GM06990 (cell line): ENCODE results near the gene NMS.

Experiments
- DNase-seq: peaks from one replicate; pipeline ENCODE4 v3.0.0-alpha.2; 2011; ENCODE audit not compliant: insufficient read length; ENCODE audit errors: extremely low read depth
- H3K27me3 ChIP-seq: replicated peaks from 2 replicates; pipeline ENCODE4 v1.6.0; 2011; ENCODE audit warnings: low read length; ENCODE audit not compliant: control insufficient read depth, insufficient read depth
- H3K36me3 ChIP-seq: 2 replicates; pipeline ENCODE4 v1.5.1; 2011; ENCODE audit warnings: low read length; ENCODE audit not compliant: control insufficient read depth, insufficient read depth
- H3K4me3 ChIP-seq: replicated peaks from 2 replicates; pipeline ENCODE4 v1.5.1; 2011; ENCODE audit warnings: low read depth, mild to moderate bottlenecking, control low read depth, low read length
- TF ChIP-seq, protein P1 (sequence below): IDR thresholded peaks from 2 replicates; pipeline ENCODE4 v1.5.1; 2011; ENCODE audit warnings: low read length, control low read depth, mild to moderate bottlenecking, inconsistent platforms; ENCODE audit not compliant: insufficient read depth, poor library complexity, severe bottlenecking

The NMS gene

DNA sequence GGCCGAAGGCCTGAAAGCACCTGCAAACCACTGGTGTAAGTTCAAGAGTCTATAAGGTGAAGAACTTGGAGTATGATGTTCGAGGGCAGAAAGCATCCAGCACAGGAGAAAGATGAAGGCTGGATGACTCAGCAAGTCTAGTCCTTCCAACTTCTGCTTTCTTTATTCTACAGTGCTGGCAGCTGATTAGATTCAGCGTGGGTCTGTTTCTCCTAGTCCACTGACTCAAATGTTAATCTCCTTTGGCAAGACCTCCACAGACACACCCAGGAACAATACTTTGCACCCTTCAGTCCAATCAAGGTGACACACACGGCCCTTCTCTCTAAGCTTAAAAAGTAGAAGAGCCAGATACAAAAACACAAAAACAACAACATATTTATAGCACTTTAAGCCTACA lies 43.4 kb downstream of the NMS start:
- DNase-seq = no peak
- no peak overlapping the region for H3K4me3 ChIP-seq

DNA sequence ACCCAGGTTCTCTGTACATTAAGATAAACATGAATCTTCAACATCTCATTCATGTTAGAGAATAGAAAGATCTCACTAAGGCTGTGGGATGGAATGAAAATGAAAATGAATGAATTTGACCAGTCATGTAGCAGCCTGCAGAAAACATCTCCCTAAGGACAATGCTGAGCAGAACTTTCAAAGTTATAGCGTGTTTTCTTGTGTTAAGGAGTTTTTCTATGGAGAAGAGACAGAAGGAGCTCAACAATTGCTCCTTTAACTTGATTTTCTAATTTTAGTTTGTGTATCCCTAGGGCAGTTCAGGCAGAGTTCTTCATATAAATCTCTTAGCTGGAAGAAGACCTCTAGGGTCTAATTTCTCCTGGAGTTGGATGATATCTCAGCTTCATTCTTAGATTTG lies 47.3 kb downstream of the NMS start:
- H3K36me3 ChIP-seq = no peaks in the 10 kb centered on the region
- H3K4me3 ChIP-seq = no peak overlapping the region
- DNase-seq = no peak
- TF ChIP-seq, protein P1, sequence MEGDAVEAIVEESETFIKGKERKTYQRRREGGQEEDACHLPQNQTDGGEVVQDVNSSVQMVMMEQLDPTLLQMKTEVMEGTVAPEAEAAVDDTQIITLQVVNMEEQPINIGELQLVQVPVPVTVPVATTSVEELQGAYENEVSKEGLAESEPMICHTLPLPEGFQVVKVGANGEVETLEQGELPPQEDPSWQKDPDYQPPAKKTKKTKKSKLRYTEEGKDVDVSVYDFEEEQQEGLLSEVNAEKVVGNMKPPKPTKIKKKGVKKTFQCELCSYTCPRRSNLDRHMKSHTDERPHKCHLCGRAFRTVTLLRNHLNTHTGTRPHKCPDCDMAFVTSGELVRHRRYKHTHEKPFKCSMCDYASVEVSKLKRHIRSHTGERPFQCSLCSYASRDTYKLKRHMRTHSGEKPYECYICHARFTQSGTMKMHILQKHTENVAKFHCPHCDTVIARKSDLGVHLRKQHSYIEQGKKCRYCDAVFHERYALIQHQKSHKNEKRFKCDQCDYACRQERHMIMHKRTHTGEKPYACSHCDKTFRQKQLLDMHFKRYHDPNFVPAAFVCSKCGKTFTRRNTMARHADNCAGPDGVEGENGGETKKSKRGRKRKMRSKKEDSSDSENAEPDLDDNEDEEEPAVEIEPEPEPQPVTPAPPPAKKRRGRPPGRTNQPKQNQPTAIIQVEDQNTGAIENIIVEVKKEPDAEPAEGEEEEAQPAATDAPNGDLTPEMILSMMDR = no peak
- no peaks in the 10 kb centered on the region for H3K27me3 ChIP-seq

More for the DNA sequence above, 43.4 kb downstream of the NMS start:
- Histone ChIP-seq H3K36me3 (no peaks in the 10 kb centered on the region), H3K27me3 (no peaks in the 10 kb centered on the region)
- TF ChIP-seq, protein P1 = no peak

DNA sequence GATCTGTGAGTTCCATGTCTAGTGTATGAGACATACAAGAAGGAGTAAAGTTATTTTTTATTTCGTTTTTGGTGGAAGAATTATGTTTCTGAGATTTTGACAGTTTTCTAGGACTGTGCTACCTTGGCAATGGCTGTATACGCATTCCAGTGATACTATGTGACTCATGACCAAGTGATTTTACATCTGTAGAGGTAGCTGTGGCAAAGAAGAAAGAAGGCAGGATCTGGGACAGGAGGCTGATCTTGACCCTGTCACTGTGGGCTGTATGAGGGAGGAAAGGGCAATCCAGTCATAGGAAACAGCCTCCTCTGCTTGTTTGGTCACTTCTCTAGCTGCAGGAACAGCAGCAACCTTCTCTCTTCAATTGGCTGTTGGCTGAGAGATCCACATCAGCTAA lies 48.5 kb downstream of the NMS start:
- DNase-seq = no peak
- Histone ChIP-seq H3K27me3 (no peaks in the 10 kb centered on the region), H3K4me3 (no peak overlapping the region), H3K36me3 (no peaks in the 10 kb centered on the region)
- TF ChIP-seq, protein P1 = no peak

DNA sequence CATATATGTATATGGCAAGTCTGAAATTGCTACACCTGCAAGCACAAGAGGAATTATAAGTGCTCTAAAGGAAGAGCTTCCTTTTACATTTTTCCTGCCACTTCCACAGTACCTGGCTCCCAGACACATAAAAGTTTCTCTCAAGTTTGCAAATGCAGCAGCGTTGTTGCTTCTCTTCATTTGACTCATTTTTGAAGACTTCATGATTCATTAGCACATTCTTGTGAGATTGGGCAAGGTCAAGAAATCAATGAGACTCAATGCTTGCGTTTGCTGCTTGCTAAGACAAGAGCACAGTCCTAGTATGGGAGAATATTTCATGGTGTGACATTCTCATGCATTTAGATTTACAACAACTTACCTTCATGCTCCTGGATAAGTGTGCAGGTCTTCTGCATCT lies 49.9 kb downstream of the NMS start:
- DNase-seq = no peak
- H3K4me3 ChIP-seq = no peak overlapping the region
- no peaks in the 10 kb centered on the region for H3K27me3 ChIP-seq
- TF ChIP-seq, protein P1 = no peak
- H3K36me3 ChIP-seq = no peaks in the 10 kb centered on the region

DNA sequence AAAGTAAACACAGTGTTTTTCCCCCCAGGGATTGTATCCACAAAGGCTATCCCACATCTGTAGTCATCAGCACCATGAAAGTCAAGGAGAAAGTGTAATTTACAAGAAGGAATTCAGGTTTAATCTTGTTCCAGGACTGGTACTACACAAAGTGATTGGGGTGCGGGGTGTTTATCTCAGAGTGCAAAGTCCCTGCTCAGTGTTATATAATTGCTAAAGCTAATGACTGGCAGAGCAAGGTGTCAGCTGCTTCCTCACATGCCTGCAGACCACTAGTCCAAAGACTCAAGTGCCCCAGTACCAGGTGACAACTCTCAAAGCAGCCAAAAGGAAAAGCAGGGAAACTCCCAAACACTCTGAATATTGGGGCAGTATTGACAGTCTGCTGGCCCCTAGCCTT lies 52.1 kb downstream of the NMS start:
- DNase-seq = no peak
- H3K36me3 ChIP-seq = no peaks in the 10 kb centered on the region
- TF ChIP-seq, protein P1 = no peak
- H3K27me3 ChIP-seq = no peaks in the 10 kb centered on the region
- no peak overlapping the region for H3K4me3 ChIP-seq

DNA sequence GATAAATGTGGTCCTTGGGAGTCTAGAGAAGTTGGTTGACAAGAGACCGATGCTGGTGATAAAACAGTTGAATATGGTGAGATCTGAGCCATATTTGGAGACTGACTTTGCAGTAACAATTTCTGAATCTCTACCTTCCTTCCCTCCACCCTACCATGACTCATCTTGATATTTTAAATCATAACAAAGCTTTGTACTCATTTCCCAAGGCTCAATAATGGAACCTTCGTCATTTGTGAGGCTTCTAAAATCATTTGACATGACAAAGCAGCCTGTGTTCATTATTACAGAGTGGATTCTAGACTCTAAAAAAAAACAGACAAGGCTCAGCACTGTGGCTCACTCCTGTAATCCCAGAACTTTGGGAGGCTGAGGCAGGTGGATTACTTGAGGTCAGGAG lies 54.0 kb downstream of the NMS start:
- no peak overlapping the region for H3K4me3 ChIP-seq
- TF ChIP-seq, protein P1 = no peak
- no peaks in the 10 kb centered on the region for H3K27me3 ChIP-seq
- DNase-seq = no peak
- H3K36me3 ChIP-seq = no peaks in the 10 kb centered on the region
